Mononuclear cell (primary cell): ENCODE data around the gene CLIP4. TPM values are rescaled to one million over a fixed set of nuclear protein-coding genes. Genes with fewer than 3 reads are reported as not detected.

Experiments
- H3K27me3 ChIP-seq: 2 replicates; pipeline ENCODE4 v1.6.0; 2011; ENCODE audit warnings: low read length, control low read depth; ENCODE audit not compliant: insufficient read depth
- H3K4me1 ChIP-seq: 2 replicates; pipeline ENCODE4 v1.5.1; 2011; ENCODE audit warnings: mild to moderate bottlenecking, low read length, control low read depth; ENCODE audit not compliant: insufficient read depth
- H3K4me3 ChIP-seq: 2 replicates; pipeline ENCODE4 v1.5.1; 2011; ENCODE audit warnings: mild to moderate bottlenecking, low read length, moderate library complexity
- H3K9me3 ChIP-seq: 2 replicates; pipeline ENCODE4 v1.5.1; 2011; ENCODE audit warnings: low read depth, mild to moderate bottlenecking, control low read depth, low read length
- total RNA-seq: library from RNA; depleted of rRNA; stranded (reverse); fragments of >200 nt; gene quantifications from one replicate; pipeline ENCODE4 v1.2.3, GENCODE V29; 2012

Gene CLIP4
- total RNA-seq, 1 donor, result 71.7 TPM

GRCh38 chr2:29175338-29175737 lies 60.1 kb downstream of the CLIP4 start:
- H3K4me1 ChIP-seq, result no peaks in the 10 kb centered on the region
- H3K4me3 ChIP-seq, result no peak overlapping the region
- H3K9me3 ChIP-seq, result no peaks in the 10 kb centered on the region
- H3K27me3 ChIP-seq, result no peaks in the 10 kb centered on the region

- H3K4me3 ChIP-seq, result no peak overlapping the region
- no peaks in the 10 kb centered on the region for H3K27me3 ChIP-seq
- no peaks in the 10 kb centered on the region for H3K4me1 ChIP-seq
- H3K9me3 ChIP-seq, result no peaks in the 10 kb centered on the region
Observed at GRCh38 chr2:29182334-29182733, 67.1 kb downstream of the CLIP4 start.

GRCh38 chr2:29182920-29183319 lies 67.7 kb downstream of the CLIP4 start:
- Histone ChIP-seq H3K4me1 (no peaks in the 10 kb centered on the region), H3K9me3 (no peaks in the 10 kb centered on the region), H3K27me3 (no peaks in the 10 kb centered on the region), H3K4me3 (no peak overlapping the region)

- Histone ChIP-seq H3K4me3 (no peak overlapping the region), H3K4me1 (no peaks in the 10 kb centered on the region), H3K27me3 (no peaks in the 10 kb centered on the region), H3K9me3 (no peaks in the 10 kb centered on the region)
Observed at GRCh38 chr2:29184531-29184930, 69.3 kb downstream of the CLIP4 start.

GRCh38 chr2:29186817-29187216 lies 71.6 kb downstream of the CLIP4 start:
- H3K4me1 ChIP-seq, result no peaks in the 10 kb centered on the region
- H3K27me3 ChIP-seq, result no peaks in the 10 kb centered on the region
- H3K9me3 ChIP-seq, result no peaks in the 10 kb centered on the region
- H3K4me3 ChIP-seq, result no peak overlapping the region

GRCh38 chr2:29187926-29188325 lies 72.7 kb downstream of the CLIP4 start:
- Histone ChIP-seq H3K9me3 (no peaks in the 10 kb centered on the region), H3K4me1 (no peaks in the 10 kb centered on the region), H3K4me3 (no peak overlapping the region), H3K27me3 (no peaks in the 10 kb centered on the region)

- Histone ChIP-seq H3K9me3 (no peaks in the 10 kb centered on the region), H3K4me3 (no peak overlapping the region), H3K27me3 (no peaks in the 10 kb centered on the region), H3K4me1 (no peaks in the 10 kb centered on the region)
Observed at GRCh38 chr2:29189052-29189451, 73.8 kb downstream of the CLIP4 start.

GRCh38 chr2:29191817-29192216 lies 76.6 kb downstream of the CLIP4 start:
- H3K9me3 ChIP-seq, result no peaks in the 10 kb centered on the region
- H3K4me3 ChIP-seq, result no peak overlapping the region
- H3K27me3 ChIP-seq, result no peaks in the 10 kb centered on the region
- H3K4me1 ChIP-seq, result no peaks in the 10 kb centered on the region

GRCh38 chr2:29192526-29192925 lies 77.3 kb downstream of the CLIP4 start:
- Histone ChIP-seq H3K9me3 (no peaks in the 10 kb centered on the region), H3K4me1 (no peaks in the 10 kb centered on the region), H3K4me3 (no peak overlapping the region), H3K27me3 (no peaks in the 10 kb centered on the region)

GRCh38 chr2:29193111-29193510 lies 77.9 kb downstream of the CLIP4 start:
- Histone ChIP-seq H3K9me3 (no peaks in the 10 kb centered on the region), H3K4me1 (no peaks in the 10 kb centered on the region), H3K27me3 (no peaks in the 10 kb centered on the region), H3K4me3 (no peak overlapping the region)

- Histone ChIP-seq H3K27me3 (no peaks in the 10 kb centered on the region), H3K9me3 (no peaks in the 10 kb centered on the region), H3K4me1 (no peaks in the 10 kb centered on the region), H3K4me3 (no peak overlapping the region)
Observed at GRCh38 chr2:29193681-29194080, 78.5 kb downstream of the CLIP4 start.

GRCh38 chr2:29195796-29196195 lies 80.6 kb downstream of the CLIP4 start:
- Histone ChIP-seq H3K4me3 (no peak overlapping the region), H3K9me3 (no peaks in the 10 kb centered on the region), H3K27me3 (no peaks in the 10 kb centered on the region)

GRCh38 chr2:29196792-29197788 lies 81.9 kb downstream of the CLIP4 start:
- Histone ChIP-seq H3K4me1 (no peaks in the 10 kb centered on the region), H3K4me3 (no peak overlapping the region), H3K9me3 (no peaks in the 10 kb centered on the region), H3K27me3 (no peaks in the 10 kb centered on the region)

More at GRCh38 chr2:29195796-29196195, 80.6 kb downstream of the CLIP4 start:
- no peaks in the 10 kb centered on the region for H3K4me1 ChIP-seq

- H3K4me3 ChIP-seq, result no peak overlapping the region
- H3K4me1 ChIP-seq, result no peaks in the 10 kb centered on the region
- no peaks in the 10 kb centered on the region for H3K27me3 ChIP-seq
- H3K9me3 ChIP-seq, result no peaks in the 10 kb centered on the region
Observed at GRCh38 chr2:29201979-29202378, 86.8 kb downstream of the CLIP4 start.

- Histone ChIP-seq H3K9me3 (no peaks in the 10 kb centered on the region), H3K27me3 (no peaks in the 10 kb centered on the region), H3K4me3 (no peak overlapping the region), H3K4me1 (no peaks in the 10 kb centered on the region)
Observed at GRCh38 chr2:29202819-29203495, 87.7 kb downstream of the CLIP4 start.
